Natural killer cell (primary cell): ENCODE measurements around the gene CALU. TPM values are rescaled to one million over a fixed set of nuclear protein-coding genes. Genes with fewer than 3 reads are reported as not detected.

ENCODE experiments used
- ATAC-seq, 3 donors: fragments of 150-1000 bp in 2 of 3; fragments of 200-7000 bp in 1 of 3; cut with Tn5 transposase; 1 replicate in 1 of 3; 2 replicates in 2 of 3; pipeline ENCODE4 v1.10.0; 2021; ENCODE audit warnings: mild to moderate bottlenecking in 2 of 3, moderate library complexity in 2 of 3
- DNase-seq, 2 donors: peaks; one replicate each; pipeline versions ENCODE4 v3.0.0 to v3.0.0-alpha.2; 2013 to 2021; ENCODE audit warnings: mixed read lengths in 1 of 2
- H3K27ac ChIP-seq: one replicate; pipeline ENCODE4 v1.5.1; 2013; ENCODE audit warnings: mild to moderate bottlenecking, low read length
- H3K27me3 ChIP-seq: one replicate; pipeline ENCODE4 v1.6.1; 2013; ENCODE audit warnings: low read length; ENCODE audit not compliant: control insufficient read depth, insufficient read depth
- H3K36me3 ChIP-seq: one replicate; pipeline ENCODE4 v1.6.1; 2013; ENCODE audit warnings: low read length; ENCODE audit not compliant: control insufficient read depth, insufficient read depth
- H3K4me1 ChIP-seq: one replicate; pipeline ENCODE4 v1.6.1; 2013; ENCODE audit warnings: low read length; ENCODE audit not compliant: control insufficient read depth, insufficient read depth
- H3K4me3 ChIP-seq: one replicate; pipeline ENCODE4 v1.5.1; 2013; ENCODE audit warnings: low read length
- H3K9me3 ChIP-seq: one replicate; pipeline ENCODE4 v1.6.1; 2013; ENCODE audit warnings: low read length; ENCODE audit not compliant: control insufficient read depth, insufficient read depth
- H3K27ac Mint-ChIP-seq, 2 donors: one replicate each; pipeline ENCODE4 v1.8.0; 2022; ENCODE audit warnings: mild to moderate bottlenecking in 2 of 2, mixed read lengths in 2 of 2, moderate library complexity in 1 of 2
- H3K27me3 Mint-ChIP-seq, 2 donors: one replicate each; pipeline ENCODE4 v1.8.0; 2022; ENCODE audit warnings: low read depth in 2 of 2, mixed read lengths in 2 of 2
- H3K36me3 Mint-ChIP-seq: one replicate; pipeline ENCODE4 v1.8.0; 2022; ENCODE audit warnings: mixed read lengths
- H3K4me1 Mint-ChIP-seq, 2 donors: one replicate each; pipeline ENCODE4 v1.8.0; 2022; ENCODE audit warnings: mixed read lengths in 2 of 2
- H3K4me3 Mint-ChIP-seq: one replicate; pipeline ENCODE4 v1.8.0; 2022; ENCODE audit warnings: mild to moderate bottlenecking, moderate library complexity, mixed read lengths
- H3K9me3 Mint-ChIP-seq, 2 donors: one replicate each; pipeline ENCODE4 v1.8.0; 2022; ENCODE audit warnings: mixed read lengths in 2 of 2
- CTCF ChIP-seq: fragments of 200-600 bp; IDR thresholded peaks from one replicate; pipeline ENCODE4 v1.8.0; 2022; ENCODE audit warnings: antibody characterized with exemption
- WGBS: methylation state at CpG from one replicate; pipeline ENCODE4 v1.1.7; 2013; ENCODE audit warnings: missing lambda C conversion rate; ENCODE audit not compliant: insufficient coverage; 5-methylcytosine and 5-hydroxymethylcytosine counted together
- intact Hi-C: fragments of 100-400 bp; cut with micrococcal nuclease; formaldehyde crosslinking; loops from one replicate; pipeline ENCODE4 v1.14.2; 2022
- total RNA-seq, 4 donors: library from RNA; stranded (reverse); fragments of 120-200 nt in 1 of 4; gene quantifications; one replicate each; pipeline versions ENCODE4 v1.2.3 to v1.2.4, GENCODE V29; 2013 to 2022

The CALU gene
- total RNA-seq, 3 donors from 2014 or later (not counting 1 experiment from before 2014, with no cell fraction given), result 25.9 to 31.7 (median 27.6) TPM

DNA sequence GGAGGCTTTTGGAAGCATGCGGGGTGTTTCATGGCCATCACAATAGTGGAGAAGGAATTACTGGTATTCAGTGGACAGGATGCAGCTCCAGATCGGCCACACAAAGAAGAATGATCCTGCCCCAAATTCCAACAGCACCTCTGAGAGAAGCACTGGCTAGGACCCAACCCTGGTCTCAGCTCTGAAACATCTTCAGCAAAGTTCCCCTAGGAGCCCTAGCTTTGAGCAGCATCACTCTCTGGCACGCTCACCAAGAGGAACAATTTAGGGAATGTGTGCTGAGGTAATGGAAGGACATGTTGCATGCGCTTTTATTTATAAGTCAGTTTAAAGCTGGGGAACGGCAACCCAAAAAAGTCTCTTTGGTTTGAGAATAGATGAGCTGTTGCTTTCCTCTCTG, 42.0 kb downstream of the CALU start:
- H3K36me3 Mint-ChIP-seq, result peaks cover 12% of the 10 kb centered on the region
- WGBS, result 91% methylated on average over 5 of the region's 5 CpGs

GRCh38 chr7:128781851-128782250, 42.7 kb downstream of the CALU start:
- Histone ChIP-seq H3K4me1 (no peaks in the 10 kb centered on the region), H3K4me3 (no peak overlapping the region), H3K27me3 (no peaks in the 10 kb centered on the region), H3K27ac (no peak overlapping the region), H3K9me3 (no peaks in the 10 kb centered on the region), H3K36me3 (no peaks in the 10 kb centered on the region)
- no peak overlapping the region for H3K4me3 Mint-ChIP-seq
- H3K9me3 Mint-ChIP-seq, result peaks cover 4 to 7% of the 10 kb centered on the region in 2 donors
- peaks cover 12% of the 10 kb centered on the region for H3K36me3 Mint-ChIP-seq
- H3K27ac Mint-ChIP-seq, result no peak overlapping the region
- H3K27me3 Mint-ChIP-seq, result peaks cover 0 to 13% of the 10 kb centered on the region in 2 donors
- no peak for TF ChIP-seq CTCF
- no peak for ATAC-seq
- DNase-seq, result no peak
- intact Hi-C loops, result no loop called here
- 92% methylated on average over 3 of the region's 3 CpGs for WGBS
- H3K4me1 Mint-ChIP-seq, result no peaks in the 10 kb centered on the region

More for the DNA sequence above, 42.0 kb downstream of the CALU start:
- Histone ChIP-seq H3K36me3 (no peaks in the 10 kb centered on the region), H3K4me1 (no peaks in the 10 kb centered on the region), H3K27me3 (no peaks in the 10 kb centered on the region), H3K27ac (no peak overlapping the region), H3K9me3 (no peaks in the 10 kb centered on the region), H3K4me3 (no peak overlapping the region)
- no peak overlapping the region for H3K4me3 Mint-ChIP-seq
- ATAC-seq, result no peak
- no peak overlapping the region for H3K27ac Mint-ChIP-seq
- intact Hi-C loops, result no loop called here
- peaks cover 0 to 13% of the 10 kb centered on the region in 2 donors for H3K27me3 Mint-ChIP-seq
- no peak for TF ChIP-seq CTCF
- no peak for DNase-seq
- peaks cover 4 to 7% of the 10 kb centered on the region in 2 donors for H3K9me3 Mint-ChIP-seq
- no peaks in the 10 kb centered on the region for H3K4me1 Mint-ChIP-seq

DNA sequence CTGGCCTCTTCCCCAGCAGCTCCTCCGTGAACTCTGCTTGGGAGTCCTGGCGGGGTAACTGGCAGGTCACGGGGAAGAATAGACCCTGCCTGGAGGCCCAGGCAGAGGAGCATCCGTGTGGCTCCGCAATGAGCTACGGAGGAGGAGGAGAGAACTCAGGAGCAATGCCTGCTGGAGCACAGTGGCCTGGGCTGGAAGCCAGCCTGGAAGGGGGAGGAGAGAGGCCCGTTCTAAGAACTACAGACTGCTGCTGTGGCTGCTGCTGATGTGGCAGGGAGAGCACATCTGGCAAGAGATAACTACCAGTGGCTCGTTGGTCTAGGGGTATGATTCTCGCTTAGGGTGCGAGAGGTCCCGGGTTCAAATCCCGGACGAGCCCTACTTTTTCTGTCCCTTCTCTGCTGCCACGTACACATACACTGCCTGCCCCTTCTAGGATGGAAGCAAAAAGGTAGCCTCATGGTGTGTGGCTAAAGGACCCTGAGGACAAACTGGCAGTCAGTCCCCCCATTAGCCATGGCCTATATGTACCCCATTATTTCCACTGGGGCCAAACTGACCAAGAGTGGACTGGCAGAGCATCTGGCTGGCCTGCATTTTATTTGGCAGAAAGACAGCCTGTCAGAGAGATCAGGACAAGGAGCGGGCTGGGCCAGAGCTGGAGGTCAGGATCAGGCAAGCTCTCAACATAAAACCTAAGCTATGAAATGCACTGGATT, 44.1 kb downstream of the CALU start:
- no peaks in the 10 kb centered on the region for H3K27me3 Mint-ChIP-seq
- Histone ChIP-seq H3K9me3 (no peaks in the 10 kb centered on the region), H3K4me1 (no peaks in the 10 kb centered on the region), H3K27me3 (no peaks in the 10 kb centered on the region), H3K4me3 (no peak overlapping the region), H3K36me3 (no peaks in the 10 kb centered on the region), H3K27ac (no peak overlapping the region)
- H3K36me3 Mint-ChIP-seq, result no peaks in the 10 kb centered on the region
- DNase-seq (no peak), ATAC-seq (no peak)
- H3K4me3 Mint-ChIP-seq, result no peak overlapping the region
- H3K4me1 Mint-ChIP-seq, result no peaks in the 10 kb centered on the region
- intact Hi-C loops, result no loop called here
- H3K27ac Mint-ChIP-seq, result no peak overlapping the region
- WGBS, result 85% methylated on average over 15 of the region's 15 CpGs
- TF ChIP-seq CTCF, result no peak
- H3K9me3 Mint-ChIP-seq, result no peaks in the 10 kb centered on the region

GRCh38 chr7:128785738-128786137, 46.6 kb downstream of the CALU start:
- H3K9me3 ChIP-seq, result no peaks in the 10 kb centered on the region
- H3K4me1 Mint-ChIP-seq, result peaks cover 3 to 8% of the 10 kb centered on the region in 2 donors
- no peak for DNase-seq
- WGBS, result 76% methylated on average over 3 of the region's 3 CpGs
- no peaks in the 10 kb centered on the region for H3K9me3 Mint-ChIP-seq
- no peak overlapping the region for H3K27ac ChIP-seq
- TF ChIP-seq CTCF, result no peak
- H3K4me1 ChIP-seq, result peaks cover 7% of the 10 kb centered on the region
- H3K4me3 Mint-ChIP-seq, result no peak overlapping the region
- H3K4me3 ChIP-seq, result no peak overlapping the region
- no peaks in the 10 kb centered on the region for H3K27me3 Mint-ChIP-seq
- ATAC-seq, result no peak
- H3K27ac Mint-ChIP-seq, result no peak overlapping the region
- H3K36me3 ChIP-seq, result no peaks in the 10 kb centered on the region
- intact Hi-C loops, result no loop called here
- no peaks in the 10 kb centered on the region for H3K36me3 Mint-ChIP-seq
- no peaks in the 10 kb centered on the region for H3K27me3 ChIP-seq
